Ramos (cell line): ENCODE results near the gene GUCD1.
"Not testable (repeated sequence)": the region's sequence is repeated elsewhere in the genome, so short reads cannot be mapped to it uniquely, and the experiment has no call there.

Experiments used
- in situ Hi-C: fragments of 300-500 bp; cut with MboI; formaldehyde crosslinking; loops from one replicate; pipeline ENCODE4 v1.14.3; 2022; ENCODE audit warnings: low sequenced_read_pairs; ENCODE audit not compliant: unreplicated experiment

Gene GUCD1

GRCh38 chr22:24554313-24555164 is at the start of gene GUCD1:
TSS of gene GUCD1 (minus strand) at chr22:24555138. CDS start at chr22:24554991, 147 bp downstream.
- in situ Hi-C loops, result no loop called here

- in situ Hi-C loops, result not testable (repeated sequence)
Observed at GRCh38 chr22:24603770-24604629, 49.1 kb upstream of the GUCD1 start.

- in situ Hi-C loops, result not testable (repeated sequence)
Observed at GRCh38 chr22:24602847-24603769, 48.2 kb upstream of the GUCD1 start, which contains the start of gene GGT1. TSS of gene GGT1 (plus strand) at chr22:24603193. CDS start at chr22:24611082, 7,889 bp downstream.

GRCh38 chr22:24602105-24602749 is 47.3 kb upstream of the GUCD1 start:
- in situ Hi-C loops, result not testable (repeated sequence)

- in situ Hi-C loops, result no loop called here
Observed at GRCh38 chr22:24601217-24602104, 46.5 kb upstream of the GUCD1 start.

- in situ Hi-C loops, result not testable (repeated sequence)
Observed at GRCh38 chr22:24599958-24600715, 45.2 kb upstream of the GUCD1 start.

- in situ Hi-C loops, result no loop called here
Observed at GRCh38 chr22:24599514-24599913, 44.6 kb upstream of the GUCD1 start.

- in situ Hi-C loops, result not testable (repeated sequence)
Observed at GRCh38 chr22:24597076-24597475, 42.1 kb upstream of the GUCD1 start.

- in situ Hi-C loops, result no loop called here
Observed at GRCh38 chr22:24595863-24596262, 40.9 kb upstream of the GUCD1 start.

- in situ Hi-C loops, result no loop called here
Observed at GRCh38 chr22:24595228-24595627, 40.3 kb upstream of the GUCD1 start.

- in situ Hi-C loops, result no loop called here
Observed at GRCh38 chr22:24594569-24595120, 39.7 kb upstream of the GUCD1 start.

GRCh38 chr22:24593836-24594568 is 39.1 kb upstream of the GUCD1 start:
- in situ Hi-C loops, result no loop called here

- in situ Hi-C loops, result not testable (repeated sequence)
Observed at GRCh38 chr22:24593559-24593835, 38.6 kb upstream of the GUCD1 start.

- in situ Hi-C loops, result no loop called here
Observed at GRCh38 chr22:24592851-24593558, 38.1 kb upstream of the GUCD1 start, which contains the start of gene LRRC75B. TSS of gene LRRC75B (minus strand) at chr22:24593073. CDS start at chr22:24593039, 34 bp downstream.

GRCh38 chr22:24592058-24592850 is 37.3 kb upstream of the GUCD1 start:
- in situ Hi-C loops, result no loop called here
